Measurements from ENCODE around the gene TADA1.
A peak's percentile ranks its signal among the peaks of the same experiment; 100 is the strongest.
"Not testable (repeated sequence)": the region's sequence is repeated elsewhere in the genome, so short reads cannot be mapped to it uniquely, and the experiment has no call there.

Gene TADA1

GRCh38 chr1:166843322-166843721 is 32.7 kb downstream of the TADA1 start:
- no peak for DNase-seq

- no peak for DNase-seq
These were observed 35.5 kb downstream of the TADA1 start for GRCh38 chr1:166840309-166841274.

GRCh38 chr1:166839600-166840308 is 36.3 kb downstream of the TADA1 start:
- peak; percentile 64 to 70 for DNase-seq

- peak; percentile 84 to 89 for DNase-seq
These were observed 37.1 kb downstream of the TADA1 start, which contains the start of gene POGK for GRCh38 chr1:166838766-166839599. POGK (plus strand) TSS chr1:166839475; CDS start chr1:166840957, 1,482 bp downstream.

- no peak for DNase-seq
These were observed 39.3 kb downstream of the TADA1 start for GRCh38 chr1:166836733-166837132.

- not testable (repeated sequence) for DNase-seq
These were observed 46.3 kb downstream of the TADA1 start for GRCh38 chr1:166829762-166830161.

- no peak for DNase-seq
These were observed 48.6 kb downstream of the TADA1 start for GRCh38 chr1:166827426-166827825.

GRCh38 chr1:166822385-166822784 is 53.7 kb downstream of the TADA1 start:
- no peak for DNase-seq

GRCh38 chr1:166819974-166820373 is 56.1 kb downstream of the TADA1 start:
- DNase-seq, result no peak

GRCh38 chr1:166814611-166815010 is 61.5 kb downstream of the TADA1 start:
- no peak for DNase-seq

- no peak for DNase-seq
These were observed 62.4 kb downstream of the TADA1 start for GRCh38 chr1:166813508-166814223.

GRCh38 chr1:166811691-166812090 is 64.4 kb downstream of the TADA1 start:
- no peak for DNase-seq

GRCh38 chr1:166808952-166809351 is 67.1 kb downstream of the TADA1 start:
- DNase-seq, result no peak

All from stimulated activated CD4-positive, alpha-beta T cell treated with anti-CD3 and anti-CD28 coated beads, Interleukin-2, amount 100 ng/mL, for 24 hours (primary cell).